ENCODE data around the gene PHTF2. TPM values are rescaled to one million over a fixed set of nuclear protein-coding genes. Genes with fewer than 3 reads are reported as not detected.

Gene PHTF2
- total RNA-seq, 4 donors from 2014 or later, result 8.6 to 54.5 (median 14.5) TPM

DNA sequence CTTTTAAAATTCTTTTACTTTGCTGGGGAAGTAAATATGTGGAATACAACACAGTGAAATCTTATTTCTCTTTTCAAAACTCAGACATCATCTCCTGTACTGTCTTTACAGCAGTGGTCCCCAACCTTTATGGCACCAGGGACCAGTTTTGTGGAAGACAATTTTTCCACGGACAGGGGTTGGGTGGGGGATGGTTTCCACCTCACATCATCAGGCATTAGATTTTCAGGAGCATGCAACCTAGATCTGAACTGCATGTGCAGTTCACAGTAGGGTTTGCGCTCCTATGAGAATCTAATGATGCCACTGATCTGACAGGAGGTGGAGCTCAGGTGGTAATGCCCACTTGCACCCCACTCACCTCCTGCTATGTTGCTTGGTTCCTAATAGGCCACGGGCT is 12.6 kb upstream of the PHTF2 start:
- Histone ChIP-seq H3K27me3 (no peaks in the 10 kb centered on the region), H3K36me3 (no peaks in the 10 kb centered on the region), H3K9me3 (no peaks in the 10 kb centered on the region), H3K4me3 (no peak overlapping the region), H3K27ac (no peak overlapping the region), H3K4me1 (peaks cover 0 to 1% (median 0%) of the 10 kb centered on the region in 4 donors)
- no peak for DNase-seq
- TF ChIP-seq, protein P1, sequence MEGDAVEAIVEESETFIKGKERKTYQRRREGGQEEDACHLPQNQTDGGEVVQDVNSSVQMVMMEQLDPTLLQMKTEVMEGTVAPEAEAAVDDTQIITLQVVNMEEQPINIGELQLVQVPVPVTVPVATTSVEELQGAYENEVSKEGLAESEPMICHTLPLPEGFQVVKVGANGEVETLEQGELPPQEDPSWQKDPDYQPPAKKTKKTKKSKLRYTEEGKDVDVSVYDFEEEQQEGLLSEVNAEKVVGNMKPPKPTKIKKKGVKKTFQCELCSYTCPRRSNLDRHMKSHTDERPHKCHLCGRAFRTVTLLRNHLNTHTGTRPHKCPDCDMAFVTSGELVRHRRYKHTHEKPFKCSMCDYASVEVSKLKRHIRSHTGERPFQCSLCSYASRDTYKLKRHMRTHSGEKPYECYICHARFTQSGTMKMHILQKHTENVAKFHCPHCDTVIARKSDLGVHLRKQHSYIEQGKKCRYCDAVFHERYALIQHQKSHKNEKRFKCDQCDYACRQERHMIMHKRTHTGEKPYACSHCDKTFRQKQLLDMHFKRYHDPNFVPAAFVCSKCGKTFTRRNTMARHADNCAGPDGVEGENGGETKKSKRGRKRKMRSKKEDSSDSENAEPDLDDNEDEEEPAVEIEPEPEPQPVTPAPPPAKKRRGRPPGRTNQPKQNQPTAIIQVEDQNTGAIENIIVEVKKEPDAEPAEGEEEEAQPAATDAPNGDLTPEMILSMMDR (IDR thresholded peaks at IDR 0.05), result no peak
- no peak for TF ChIP-seq POLR2A (IDR thresholded peaks at IDR 0.05)

DNA sequence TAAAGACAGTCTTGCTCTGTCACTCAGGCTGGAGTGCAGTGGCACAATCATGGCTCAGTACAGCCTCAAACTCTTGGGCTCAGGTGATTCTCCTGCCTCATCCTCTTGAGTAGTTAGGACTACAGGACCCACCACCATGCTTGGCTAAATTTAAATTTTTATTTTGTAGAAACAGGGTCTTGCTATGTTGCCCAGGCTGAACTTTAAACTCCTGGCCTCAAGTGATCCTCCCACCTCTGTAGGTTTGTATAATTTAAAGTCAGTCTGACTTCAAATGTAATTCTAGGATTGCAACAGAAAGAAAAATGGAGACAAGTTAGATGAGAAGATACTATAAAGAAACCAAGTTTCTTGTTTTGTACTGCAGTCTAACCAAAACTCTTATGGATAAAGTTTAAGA is 11.8 kb upstream of the PHTF2 start:
- DNase-seq, result no peak
- Histone ChIP-seq H3K4me3 (no peak overlapping the region), H3K4me1 (peaks cover 0 to 9% (median 0%) of the 10 kb centered on the region in 4 donors), H3K9me3 (no peaks in the 10 kb centered on the region), H3K36me3 (no peaks in the 10 kb centered on the region), H3K27ac (no peak overlapping the region), H3K27me3 (no peaks in the 10 kb centered on the region)
- TF ChIP-seq, protein P1 (IDR thresholded peaks at IDR 0.05), result no peak
- TF ChIP-seq POLR2A (IDR thresholded peaks at IDR 0.05), result no peak

DNA sequence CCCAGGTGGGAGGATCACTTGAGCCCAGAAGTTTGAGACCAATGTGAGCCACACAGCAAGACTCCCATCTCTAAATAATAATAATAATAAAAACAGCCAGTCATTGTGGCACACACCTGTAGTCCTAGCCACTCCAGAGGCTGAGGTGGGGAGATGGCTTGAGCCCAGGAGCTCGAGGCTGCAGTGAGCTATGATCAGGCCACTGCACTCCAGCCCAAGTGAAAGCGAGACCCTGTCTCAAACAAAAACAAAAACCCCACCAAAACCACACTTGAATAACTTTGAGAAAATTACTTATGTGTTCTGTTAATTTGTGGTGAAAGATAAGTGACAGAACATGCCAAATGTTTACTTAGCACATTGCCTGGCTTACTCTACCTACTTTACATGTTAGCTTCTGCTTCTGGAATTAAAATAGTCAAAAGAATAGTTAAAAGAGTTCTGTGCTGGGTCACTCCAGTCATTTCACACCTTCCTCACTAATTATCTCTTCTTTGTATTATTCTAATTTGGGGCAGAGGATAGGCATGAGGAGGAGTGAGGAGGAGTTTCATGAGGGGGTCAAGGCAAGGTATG is 10.2 kb upstream of the PHTF2 start:
- Histone ChIP-seq H3K36me3 (no peaks in the 10 kb centered on the region), H3K27me3 (no peaks in the 10 kb centered on the region), H3K4me3 (no peak overlapping the region), H3K9me3 (no peaks in the 10 kb centered on the region), H3K27ac (no peak overlapping the region), H3K4me1 (peaks cover 0 to 12% (median 0%) of the 10 kb centered on the region in 4 donors)
- no peak for DNase-seq
- TF ChIP-seq POLR2A (IDR thresholded peaks at IDR 0.05), result no peak
- TF ChIP-seq, protein P1 (IDR thresholded peaks at IDR 0.05), result no peak

DNA sequence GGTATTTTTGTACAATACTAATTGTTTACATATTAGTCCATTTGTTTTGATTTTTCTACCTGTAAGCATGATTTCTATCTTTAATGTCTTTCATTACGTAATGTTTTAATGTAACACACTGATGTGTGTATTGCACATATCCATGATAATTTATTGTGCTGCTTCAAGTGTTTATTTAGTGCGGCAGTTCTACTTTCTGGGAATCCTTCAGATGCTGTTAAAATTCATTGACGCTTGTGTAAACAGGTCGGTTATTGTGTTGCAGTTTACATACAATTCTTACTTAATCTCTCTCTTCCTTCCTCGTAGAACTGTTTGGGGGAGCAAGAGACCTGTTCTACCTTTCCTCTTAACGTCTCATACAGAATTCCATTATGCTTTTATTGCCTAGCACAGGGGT is 7.2 kb upstream of the PHTF2 start:
- H3K27ac ChIP-seq, result no peak overlapping the region
- no peak overlapping the region for H3K4me3 ChIP-seq
- DNase-seq, result no peak

DNA sequence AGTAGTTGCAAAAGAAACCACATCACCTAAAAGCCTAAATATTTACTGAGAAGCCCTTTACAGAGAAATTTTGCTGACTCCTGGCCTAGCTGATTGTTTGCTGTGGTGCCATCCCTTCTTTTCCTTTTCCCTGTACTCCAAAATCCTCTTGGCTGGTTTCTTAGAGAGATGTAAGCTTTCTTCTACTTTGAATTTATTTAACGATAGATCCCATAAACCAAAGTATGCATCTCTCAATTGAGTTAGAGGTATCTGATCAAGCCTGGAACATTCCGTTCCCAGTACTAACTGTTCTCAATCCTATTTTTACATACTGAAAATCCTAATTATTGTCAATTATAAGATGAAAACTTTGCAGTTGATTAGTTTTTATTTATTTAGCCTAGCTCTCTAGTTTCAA is 6.6 kb upstream of the PHTF2 start:
- Histone ChIP-seq H3K27ac (no peak overlapping the region), H3K4me3 (no peak overlapping the region), H3K36me3 (peaks cover 0 to 6% (median 0%) of the 10 kb centered on the region in 3 donors), H3K9me3 (no peaks in the 10 kb centered on the region), H3K4me1 (peaks cover 0 to 21% (median 2%) of the 10 kb centered on the region in 4 donors), H3K27me3 (no peaks in the 10 kb centered on the region)
- no peak for TF ChIP-seq POLR2A (IDR thresholded peaks at IDR 0.05)
- TF ChIP-seq, protein P1 (IDR thresholded peaks at IDR 0.05), result no peak
- DNase-seq, result no peak

More for the DNA sequence above, 7.2 kb upstream of the PHTF2 start:
- H3K9me3 ChIP-seq, result no peaks in the 10 kb centered on the region
- H3K36me3 ChIP-seq, result peaks cover 0 to 6% (median 0%) of the 10 kb centered on the region in 3 donors
- peaks cover 0 to 15% (median 0%) of the 10 kb centered on the region in 4 donors for H3K4me1 ChIP-seq
- TF ChIP-seq POLR2A (IDR thresholded peaks at IDR 0.05), result no peak
- TF ChIP-seq, protein P1 (IDR thresholded peaks at IDR 0.05), result no peak
- H3K27me3 ChIP-seq, result no peaks in the 10 kb centered on the region

Data from Peyer's patch (tissue), 4 donors.